DND-41 (cell line): ENCODE data around the gene ERCC2.
"Not testable (repeated sequence)": the region's sequence is repeated elsewhere in the genome, so short reads cannot be mapped to it uniquely, and the experiment has no call there.

ENCODE experiments used
- EZH2 ChIP-seq: IDR thresholded peaks from 3 replicates; pipeline ENCODE4 v1.6.1; 2012; ENCODE audit warnings: borderline replicate concordance, low read depth, mild to moderate bottlenecking, moderate library complexity, low read length, inconsistent platforms; ENCODE audit not compliant: severe bottlenecking
- TF ChIP-seq, protein P1 (sequence below): IDR thresholded peaks from 2 replicates; pipeline ENCODE4 v1.5.1; 2012; ENCODE audit warnings: borderline replicate concordance, low read length, moderate library complexity, mild to moderate bottlenecking; ENCODE audit not compliant: poor library complexity, severe bottlenecking; ENCODE audit errors: extremely low read depth

DNA sequence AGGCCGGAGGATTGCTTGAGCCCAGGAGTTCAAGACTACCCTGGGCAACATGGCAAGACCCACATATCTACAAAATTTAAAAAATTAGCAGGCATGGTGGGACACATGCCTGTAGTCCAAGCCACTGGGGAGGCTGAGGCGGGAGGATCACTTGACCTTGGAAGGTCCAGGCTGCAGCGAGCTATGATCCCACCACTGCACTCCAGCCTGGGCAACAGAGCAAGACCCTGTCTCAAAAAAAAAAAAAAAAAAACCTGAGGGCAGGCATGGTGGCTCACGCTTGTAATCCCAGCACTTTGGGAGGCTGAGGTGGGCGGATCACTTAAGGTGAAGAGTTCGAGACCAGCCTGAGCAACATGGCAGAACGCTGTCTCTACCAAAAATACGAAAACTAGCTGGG lies 61.1 kb downstream of the ERCC2 start:
- TF ChIP-seq, protein P1, sequence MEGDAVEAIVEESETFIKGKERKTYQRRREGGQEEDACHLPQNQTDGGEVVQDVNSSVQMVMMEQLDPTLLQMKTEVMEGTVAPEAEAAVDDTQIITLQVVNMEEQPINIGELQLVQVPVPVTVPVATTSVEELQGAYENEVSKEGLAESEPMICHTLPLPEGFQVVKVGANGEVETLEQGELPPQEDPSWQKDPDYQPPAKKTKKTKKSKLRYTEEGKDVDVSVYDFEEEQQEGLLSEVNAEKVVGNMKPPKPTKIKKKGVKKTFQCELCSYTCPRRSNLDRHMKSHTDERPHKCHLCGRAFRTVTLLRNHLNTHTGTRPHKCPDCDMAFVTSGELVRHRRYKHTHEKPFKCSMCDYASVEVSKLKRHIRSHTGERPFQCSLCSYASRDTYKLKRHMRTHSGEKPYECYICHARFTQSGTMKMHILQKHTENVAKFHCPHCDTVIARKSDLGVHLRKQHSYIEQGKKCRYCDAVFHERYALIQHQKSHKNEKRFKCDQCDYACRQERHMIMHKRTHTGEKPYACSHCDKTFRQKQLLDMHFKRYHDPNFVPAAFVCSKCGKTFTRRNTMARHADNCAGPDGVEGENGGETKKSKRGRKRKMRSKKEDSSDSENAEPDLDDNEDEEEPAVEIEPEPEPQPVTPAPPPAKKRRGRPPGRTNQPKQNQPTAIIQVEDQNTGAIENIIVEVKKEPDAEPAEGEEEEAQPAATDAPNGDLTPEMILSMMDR = not testable (repeated sequence)
- TF ChIP-seq EZH2 = not testable (repeated sequence)
